GM03348 (cell line): Measurements from ENCODE around the gene SLC4A5.

Source experiments
- DNase-seq: peaks from one replicate; pipeline ENCODE4 v3.0.0; 2012; ENCODE audit warnings: low spot score

SLC4A5 gene

GRCh38 chr2:74343316-74343715 lies at the start of gene SLC4A5:
TSS of gene SLC4A5 (minus strand) at chr2:74343416. CDS start at chr2:74315023, 28,393 bp downstream.
- no peak for DNase-seq

GRCh38 chr2:74392449-74392743 lies 49.2 kb upstream of the SLC4A5 start:
- no peak for DNase-seq

- DNase-seq, result peak; percentile 94
Measured at GRCh38 chr2:74391580-74392448, 48.6 kb upstream of the SLC4A5 start.

GRCh38 chr2:74391209-74391579 lies 48.0 kb upstream of the SLC4A5 start:
- peak; percentile 51 for DNase-seq

GRCh38 chr2:74390606-74391005 lies 47.4 kb upstream of the SLC4A5 start:
- no peak for DNase-seq

GRCh38 chr2:74387346-74387745 lies 44.1 kb upstream of the SLC4A5 start:
- DNase-seq, result peak; percentile 54

- DNase-seq, result no peak
Measured at GRCh38 chr2:74385396-74385795, 42.2 kb upstream of the SLC4A5 start.

GRCh38 chr2:74384051-74384450 lies 40.8 kb upstream of the SLC4A5 start:
- DNase-seq, result peak; percentile 54

- DNase-seq, result peak; percentile 68
Measured at GRCh38 chr2:74383254-74383653, 40.0 kb upstream of the SLC4A5 start.

GRCh38 chr2:74381751-74382150 lies 38.5 kb upstream of the SLC4A5 start:
- DNase-seq, result no peak

- DNase-seq, result peak; percentile 87
Measured at GRCh38 chr2:74379851-74380789, 36.9 kb upstream of the SLC4A5 start, which contains the start of gene DCTN1. TSS of gene DCTN1 (minus strand) at chr2:74380311. CDS start at chr2:74380037, 274 bp downstream.

GRCh38 chr2:74378007-74378406 lies 34.8 kb upstream of the SLC4A5 start:
- DNase-seq, result no peak

GRCh38 chr2:74375838-74376237 lies 32.6 kb upstream of the SLC4A5 start:
- no peak for DNase-seq

GRCh38 chr2:74374509-74375205 lies 31.4 kb upstream of the SLC4A5 start:
- DNase-seq, result peak; percentile 44

GRCh38 chr2:74373985-74374384 lies 30.8 kb upstream of the SLC4A5 start:
- no peak for DNase-seq

- peak; percentile 46 for DNase-seq
Measured at GRCh38 chr2:74373221-74373676, 30.0 kb upstream of the SLC4A5 start.

- no peak for DNase-seq
Measured at GRCh38 chr2:74372674-74373073, 29.5 kb upstream of the SLC4A5 start.

GRCh38 chr2:74371421-74371820 lies 28.2 kb upstream of the SLC4A5 start:
- DNase-seq, result no peak

GRCh38 chr2:74369976-74370375 lies 26.8 kb upstream of the SLC4A5 start:
- no peak for DNase-seq

- DNase-seq, result no peak
Measured at GRCh38 chr2:74368499-74368898, 25.3 kb upstream of the SLC4A5 start.

- no peak for DNase-seq
Measured at GRCh38 chr2:74367789-74368188, 24.6 kb upstream of the SLC4A5 start.

- DNase-seq, result no peak
Measured at GRCh38 chr2:74366036-74366435, 22.8 kb upstream of the SLC4A5 start.
